ENCODE data around the gene AGAP3.

AGAP3 gene

DNA sequence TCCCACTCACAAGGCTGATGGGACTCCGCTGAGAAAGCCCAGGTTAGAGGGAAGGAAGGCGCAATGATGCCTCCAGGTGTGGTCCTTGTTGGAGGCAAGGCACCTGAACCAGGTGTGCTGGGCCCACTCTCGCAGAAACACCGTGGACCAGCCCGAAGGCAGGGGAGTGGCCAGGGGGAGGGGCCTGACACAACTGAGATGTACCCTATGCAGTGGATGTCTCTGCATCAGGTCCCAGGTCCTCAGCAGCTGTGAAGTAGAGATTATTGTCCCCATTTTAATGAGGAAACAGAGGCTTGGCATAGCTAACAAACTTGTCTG, 49.2 kb downstream of the AGAP3 start:
- no peak for DNase-seq (ENCODE audit: low read depth in 2 of 2)

DNA sequence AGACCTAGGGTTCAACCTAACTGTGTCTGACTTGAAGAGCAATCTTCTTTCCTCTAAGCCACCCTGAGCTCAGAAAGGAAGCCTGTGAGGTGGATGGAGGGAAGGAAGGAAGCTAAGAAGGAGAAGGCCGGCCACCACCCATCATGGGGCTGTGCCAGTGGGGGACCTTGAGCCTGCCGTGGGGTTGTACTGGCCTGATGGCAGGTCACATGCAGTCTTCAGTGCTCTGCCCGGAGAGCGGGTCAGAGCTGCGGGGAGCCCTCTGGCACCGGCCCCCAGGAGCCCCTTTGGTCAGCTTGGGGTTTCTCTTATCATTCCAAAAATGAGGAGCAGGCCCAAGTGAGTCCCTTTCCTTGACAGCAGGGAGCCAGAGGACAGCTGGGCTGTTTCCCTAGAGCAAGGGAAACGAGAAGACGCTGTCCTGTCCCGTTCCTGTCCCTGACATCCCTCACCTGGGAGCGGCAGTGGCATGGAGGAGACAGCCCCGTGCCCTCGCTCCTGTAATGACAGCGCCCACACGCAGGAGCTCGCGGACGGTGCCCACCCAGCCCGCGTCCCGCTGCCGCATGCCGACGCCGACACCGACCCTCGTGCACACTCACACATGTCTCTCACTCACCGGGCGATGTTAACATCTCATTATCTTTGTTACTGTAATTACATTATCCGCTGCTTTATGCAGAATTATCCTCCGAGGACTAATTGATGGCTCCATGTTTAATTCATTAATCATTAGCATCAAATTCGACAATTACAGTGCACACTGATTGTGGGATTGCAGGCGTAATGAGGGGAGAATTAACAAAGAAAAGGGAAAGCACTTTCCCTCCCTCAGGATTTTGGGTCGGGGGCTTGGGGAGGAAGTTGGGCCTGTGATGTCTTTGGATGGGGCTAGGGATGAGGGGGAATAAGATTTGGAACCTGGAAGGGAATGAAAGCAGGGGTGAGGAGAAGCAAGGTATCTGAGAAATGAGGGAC, 49.9 kb downstream of the AGAP3 start:
- DNase-seq (ENCODE audit: low read depth in 2 of 2) = no peak

DNA sequence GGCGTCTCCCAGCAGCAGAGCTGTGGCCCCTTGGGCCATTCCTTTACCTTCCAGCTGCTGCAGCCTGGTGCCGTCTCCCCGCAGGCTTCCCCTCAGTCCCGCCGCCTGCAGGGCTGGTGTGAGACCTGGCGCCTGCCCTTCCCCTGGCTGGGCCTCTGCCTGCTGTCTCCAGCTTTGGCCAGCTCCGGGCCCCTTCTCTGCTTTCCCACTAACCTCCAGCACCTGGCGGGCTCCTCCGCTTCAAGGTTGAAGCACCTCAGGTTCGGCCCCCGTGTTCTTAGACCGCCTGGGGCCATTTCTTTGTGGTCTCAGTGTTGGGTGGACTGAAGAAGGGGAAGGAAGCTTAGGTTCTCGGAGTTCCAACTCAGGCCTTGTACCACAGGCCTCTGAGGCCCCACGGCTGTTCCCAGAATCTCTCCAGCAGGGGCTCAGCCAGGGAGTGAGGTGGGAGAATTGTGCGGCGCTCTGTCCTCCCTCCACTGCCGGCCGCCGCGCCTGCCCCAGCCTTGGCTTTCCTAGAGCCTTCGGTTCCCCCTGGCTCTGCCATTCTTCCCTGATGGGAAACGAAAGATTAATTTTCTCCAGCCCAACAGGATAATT, 50.9 kb downstream of the AGAP3 start:
- DNase-seq (ENCODE audit: low read depth in 2 of 2) = no peak

DNA sequence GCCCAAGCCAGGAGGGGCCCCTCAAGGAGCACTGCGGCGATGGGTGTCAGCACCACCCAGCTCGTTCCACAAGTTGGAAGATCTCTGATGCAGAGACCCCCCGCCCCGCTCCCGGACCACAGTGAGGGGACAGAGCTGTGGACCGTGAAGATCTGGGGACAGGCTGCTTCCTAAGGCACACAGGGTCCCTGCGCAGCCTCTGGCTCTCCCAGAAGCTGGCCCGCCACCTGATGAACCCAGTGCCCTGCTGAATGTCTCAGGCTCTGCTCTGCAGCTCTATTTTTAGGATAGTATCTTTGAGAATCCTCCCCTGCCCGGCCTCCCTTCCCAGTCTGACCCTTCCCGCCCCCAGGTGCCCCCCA, 51.5 kb downstream of the AGAP3 start:
- DNase-seq (ENCODE audit: low read depth in 2 of 2) = no peak

DNA sequence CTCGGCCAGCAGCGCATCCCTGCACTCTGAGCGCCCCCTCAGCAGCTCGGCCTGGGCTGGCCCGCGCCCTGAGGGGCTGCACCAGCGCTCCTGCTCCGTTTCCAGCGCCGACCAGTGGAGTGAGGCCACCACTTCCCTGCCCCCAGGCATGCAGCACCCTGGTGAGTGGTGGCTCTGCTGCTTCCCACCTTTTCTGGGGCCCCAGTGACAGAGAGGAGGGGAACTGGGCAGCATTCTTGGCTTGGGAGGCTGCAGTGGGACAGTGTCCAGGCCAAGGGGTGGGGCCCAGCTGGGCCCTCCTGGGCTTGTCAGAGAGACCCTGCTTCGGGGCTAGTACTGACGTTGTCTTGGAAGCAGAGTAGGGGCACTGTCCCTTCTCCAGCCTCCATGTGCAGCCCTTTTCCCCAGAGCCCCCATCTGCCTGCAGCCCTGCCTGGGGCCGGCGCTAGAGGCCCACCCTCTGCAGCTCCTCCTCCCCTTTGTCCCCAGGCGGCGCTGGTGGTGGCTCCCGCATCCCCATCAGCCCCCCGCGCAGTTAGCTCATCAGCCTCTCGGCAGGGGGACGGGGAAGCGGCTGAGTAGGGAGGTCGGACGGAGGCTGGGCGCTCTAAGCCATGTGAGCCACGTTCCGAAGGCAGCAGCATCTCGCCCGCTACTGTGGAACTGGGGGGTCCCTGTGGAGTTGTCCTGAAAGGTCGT, 52.0 kb downstream of the AGAP3 start:
- DNase-seq (ENCODE audit: low read depth in 2 of 2) = no peak

DNA sequence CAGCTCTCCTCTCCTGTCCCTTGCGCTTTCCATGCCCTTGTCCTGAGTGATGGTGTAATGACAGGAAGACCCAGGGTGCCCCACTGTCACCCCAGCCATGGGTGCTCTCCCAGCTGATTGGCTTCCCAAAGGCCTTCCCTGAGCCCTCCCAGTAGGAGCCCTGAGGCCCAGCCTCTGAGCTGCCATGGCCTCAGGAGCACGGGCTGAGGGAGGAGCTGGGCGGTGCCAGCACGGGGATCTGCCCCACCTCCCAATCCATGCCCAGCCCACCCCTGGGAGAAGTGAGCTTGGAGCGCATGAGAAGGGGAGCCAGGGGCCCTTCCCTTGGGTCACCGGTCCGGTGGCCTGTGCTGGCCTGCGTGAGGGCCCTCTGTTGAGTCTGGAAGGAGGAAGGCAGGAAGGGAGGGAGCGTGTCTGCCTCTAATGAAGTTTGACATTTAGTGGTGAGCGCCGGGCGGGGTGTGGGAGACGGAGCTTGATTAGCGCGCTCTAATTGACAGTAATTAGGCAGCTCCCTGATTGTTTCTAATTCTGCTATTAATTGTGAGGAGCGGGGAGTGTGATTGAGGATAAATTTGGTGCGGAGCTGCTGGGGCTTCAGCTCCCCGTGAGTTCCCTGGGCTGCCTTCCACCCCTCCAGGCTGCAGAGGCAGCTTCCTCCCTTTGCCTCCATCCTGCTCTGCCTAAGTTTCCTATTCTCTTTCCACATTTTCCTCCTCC, 53.0 kb downstream of the AGAP3 start:
- no peak for DNase-seq (ENCODE audit: low read depth in 2 of 2)

DNA sequence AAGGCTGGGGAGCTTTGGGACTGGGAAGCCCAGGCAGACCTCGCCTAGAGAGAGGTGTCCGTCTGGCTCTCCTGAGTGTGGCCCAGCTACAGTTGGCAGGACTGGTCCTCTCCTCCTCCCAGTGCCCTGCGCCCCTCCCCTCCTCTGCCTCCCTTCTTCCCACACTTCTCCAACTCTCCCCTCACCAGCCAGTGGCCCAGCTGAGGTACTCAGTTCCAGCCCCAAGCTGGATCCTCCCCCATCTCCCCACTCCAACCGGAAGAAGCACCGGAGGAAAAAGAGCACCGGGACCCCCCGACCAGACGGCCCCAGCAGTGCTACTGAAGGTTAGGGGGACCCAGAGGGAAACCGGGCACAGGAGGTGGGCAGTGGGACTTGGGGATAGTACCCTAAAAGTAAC, 53.5 kb downstream of the AGAP3 start:
- no peak for DNase-seq (ENCODE audit: low read depth in 2 of 2)

DNA sequence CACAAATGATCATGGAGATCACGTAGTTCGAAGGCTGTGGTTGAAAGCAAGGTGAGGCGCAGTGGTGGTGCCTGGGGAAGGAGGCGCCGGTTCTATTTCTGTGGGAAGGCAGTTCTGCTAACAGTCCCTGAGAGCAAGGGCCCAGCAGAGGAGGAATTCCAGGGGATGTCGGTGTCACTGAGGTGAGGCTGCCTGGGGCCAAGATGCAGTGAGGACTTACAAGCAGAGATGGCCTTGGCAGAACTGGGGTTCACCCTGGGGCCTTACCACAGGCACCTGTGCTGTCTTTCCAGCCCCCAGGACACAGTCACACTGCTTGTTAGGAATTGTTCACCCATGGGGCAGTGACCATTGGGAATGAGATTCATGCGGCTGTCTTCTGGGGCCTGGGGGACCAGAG, 54.6 kb downstream of the AGAP3 start:
- no peak for DNase-seq (ENCODE audit: low read depth in 2 of 2)

DNA sequence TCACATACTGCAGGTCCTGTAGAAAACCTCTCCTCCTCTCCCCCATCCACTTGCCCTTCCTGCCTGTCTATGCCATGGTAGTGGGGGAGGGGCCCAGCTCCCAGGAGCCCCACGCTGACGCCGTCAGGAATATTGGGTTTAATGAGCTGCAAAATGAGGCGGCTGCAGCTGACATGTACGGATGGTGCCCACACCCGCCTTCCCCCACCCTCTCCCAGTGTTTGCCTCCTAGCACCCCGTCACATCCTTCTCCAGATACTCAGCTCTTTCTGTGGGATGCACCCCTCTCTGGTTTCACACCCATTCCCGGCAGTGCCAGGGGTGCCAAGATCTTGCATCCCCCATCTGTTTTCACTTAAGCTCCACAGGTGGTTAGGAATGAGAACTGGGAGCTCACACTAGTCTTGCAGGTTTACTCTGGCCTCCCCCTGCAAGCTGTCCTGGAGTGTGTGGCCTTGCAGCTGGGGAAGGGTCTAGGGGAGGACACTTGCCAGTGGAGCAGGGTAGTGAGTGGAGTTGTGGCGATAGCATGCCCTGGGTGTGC, 55.1 kb downstream of the AGAP3 start:
- DNase-seq (ENCODE audit: low read depth in 2 of 2) = no peak

DNA sequence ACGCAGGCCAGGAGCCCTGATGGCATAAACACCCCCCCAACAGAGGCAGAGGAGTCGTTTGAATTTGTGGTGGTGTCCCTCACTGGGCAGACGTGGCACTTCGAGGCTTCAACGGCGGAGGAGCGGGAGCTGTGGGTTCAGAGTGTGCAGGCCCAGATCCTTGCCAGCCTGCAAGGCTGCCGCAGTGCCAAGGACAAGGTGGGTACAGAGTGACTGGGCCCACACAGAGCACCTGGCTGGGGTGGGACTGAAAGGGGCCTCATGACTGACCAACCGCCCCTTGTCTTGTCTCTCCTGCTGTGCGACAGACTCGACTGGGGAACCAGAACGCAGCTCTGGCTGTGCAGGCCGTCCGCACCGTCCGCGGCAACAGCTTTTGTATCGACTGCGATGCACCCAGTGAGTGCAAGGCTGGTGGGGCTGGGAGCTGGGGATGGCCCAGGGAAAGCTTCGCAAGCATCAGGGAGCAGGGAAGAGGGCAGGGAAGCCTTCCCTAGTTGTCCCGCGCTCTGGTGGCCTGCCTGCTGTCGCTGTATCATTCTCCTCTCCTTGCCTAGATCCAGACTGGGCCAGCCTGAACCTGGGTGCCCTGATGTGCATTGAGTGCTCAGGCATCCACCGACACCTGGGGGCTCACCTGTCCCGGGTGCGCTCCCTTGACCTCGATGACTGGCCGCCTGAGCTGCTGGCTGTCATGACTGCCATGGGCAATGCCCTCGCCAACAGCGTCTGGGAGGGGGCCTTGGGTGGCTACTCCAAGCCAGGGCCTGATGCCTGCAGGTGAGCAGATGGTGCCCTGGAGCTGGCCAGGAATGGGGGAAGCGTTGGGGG, 55.8 kb downstream of the AGAP3 start:
- no peak for DNase-seq (ENCODE audit: low read depth in 2 of 2)

DNA sequence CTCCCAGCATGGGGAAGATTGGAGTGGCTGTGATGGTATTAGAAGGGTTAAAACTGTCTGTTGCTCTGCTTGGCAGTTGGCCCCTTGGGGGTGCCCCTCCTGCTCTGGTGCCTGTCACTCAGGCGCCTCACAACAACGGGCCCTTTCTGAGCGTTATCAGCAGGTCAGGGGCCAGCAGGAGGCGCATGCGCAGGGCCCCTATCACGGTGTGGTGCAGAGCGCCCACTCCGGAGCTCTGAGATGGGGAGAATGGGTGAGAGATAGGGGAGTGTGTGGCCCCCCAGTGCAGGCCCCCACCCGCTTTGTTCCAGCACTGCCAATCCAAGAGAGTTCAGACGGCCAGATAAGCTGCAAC, 56.4 kb downstream of the AGAP3 start:
- no peak for DNase-seq (ENCODE audit: low read depth in 2 of 2)

DNA sequence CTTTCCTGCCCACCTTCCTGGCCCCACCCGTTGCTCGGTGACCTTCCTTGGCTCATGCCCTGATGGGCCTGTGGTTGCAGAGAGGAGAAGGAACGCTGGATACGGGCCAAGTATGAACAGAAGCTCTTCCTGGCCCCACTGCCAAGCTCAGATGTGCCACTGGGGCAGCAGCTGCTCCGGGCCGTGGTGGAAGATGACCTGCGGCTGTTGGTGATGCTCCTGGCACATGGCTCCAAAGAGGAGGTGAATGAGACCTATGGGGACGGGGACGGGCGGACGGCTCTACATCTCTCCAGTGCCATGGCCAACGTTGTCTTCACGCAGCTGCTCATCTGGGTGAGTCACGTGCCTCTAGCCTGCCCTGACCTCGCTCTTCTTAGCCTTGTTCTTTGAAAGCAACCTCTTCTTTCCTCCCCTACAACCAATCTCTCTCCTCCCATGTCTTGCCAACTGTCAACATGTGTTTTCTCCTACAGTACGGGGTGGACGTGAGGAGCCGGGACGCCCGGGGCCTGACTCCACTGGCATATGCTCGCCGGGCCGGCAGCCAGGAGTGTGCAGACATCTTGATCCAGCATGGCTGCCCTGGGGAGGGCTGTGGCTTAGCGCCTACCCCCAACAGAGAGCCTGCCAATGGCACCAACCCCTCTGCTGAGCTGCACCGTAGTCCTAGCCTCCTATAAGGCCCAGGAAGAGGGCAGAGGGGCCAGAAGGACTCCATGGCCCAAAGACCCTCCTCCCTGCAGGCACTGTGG, 57.2 kb downstream of the AGAP3 start:
- no peak for DNase-seq (ENCODE audit: low read depth in 2 of 2)

DNA sequence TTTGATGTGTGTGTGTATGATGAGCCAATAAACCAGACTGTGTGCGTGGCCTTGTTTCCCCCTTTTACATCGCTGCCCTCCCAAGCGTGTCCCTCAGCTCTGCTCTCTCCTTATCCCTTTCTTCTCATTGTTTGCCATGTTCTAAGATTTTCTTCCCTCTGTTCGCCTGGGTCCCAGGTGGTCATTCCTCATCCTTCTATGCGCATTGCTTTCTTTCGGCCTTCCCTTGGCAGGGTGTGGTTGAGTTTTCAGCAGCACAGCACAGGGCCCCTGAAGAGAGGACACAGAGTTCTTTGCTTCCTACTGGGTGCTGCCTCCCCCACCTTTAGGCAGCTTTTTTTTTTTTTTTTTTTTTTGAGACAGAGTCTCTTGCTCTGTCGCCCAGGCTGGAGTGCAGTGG, 58.1 kb downstream of the AGAP3 start:
- DNase-seq (ENCODE audit: low read depth in 2 of 2) = no peak

DNA sequence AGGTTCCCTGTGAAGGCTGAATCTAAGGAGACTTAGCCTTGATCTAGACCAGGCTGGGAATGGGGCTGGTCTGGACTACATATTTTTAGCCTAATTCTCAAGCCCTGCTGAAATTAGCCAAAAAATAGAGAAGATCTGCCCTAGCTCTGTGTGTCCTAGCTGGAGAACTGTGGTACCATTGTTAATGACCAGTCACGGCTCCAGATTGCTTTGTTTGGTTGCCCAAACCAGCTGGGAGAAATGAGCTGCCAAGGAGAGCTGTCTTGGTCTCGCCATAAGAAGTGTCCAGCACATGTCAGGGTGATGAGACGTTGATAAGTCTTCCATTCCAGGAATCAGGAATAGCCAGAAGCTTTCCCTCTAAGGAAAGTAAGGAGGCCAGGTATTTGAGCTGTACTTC, 60.5 kb downstream of the AGAP3 start:
- no peak for DNase-seq (ENCODE audit: low read depth in 2 of 2)

DNA sequence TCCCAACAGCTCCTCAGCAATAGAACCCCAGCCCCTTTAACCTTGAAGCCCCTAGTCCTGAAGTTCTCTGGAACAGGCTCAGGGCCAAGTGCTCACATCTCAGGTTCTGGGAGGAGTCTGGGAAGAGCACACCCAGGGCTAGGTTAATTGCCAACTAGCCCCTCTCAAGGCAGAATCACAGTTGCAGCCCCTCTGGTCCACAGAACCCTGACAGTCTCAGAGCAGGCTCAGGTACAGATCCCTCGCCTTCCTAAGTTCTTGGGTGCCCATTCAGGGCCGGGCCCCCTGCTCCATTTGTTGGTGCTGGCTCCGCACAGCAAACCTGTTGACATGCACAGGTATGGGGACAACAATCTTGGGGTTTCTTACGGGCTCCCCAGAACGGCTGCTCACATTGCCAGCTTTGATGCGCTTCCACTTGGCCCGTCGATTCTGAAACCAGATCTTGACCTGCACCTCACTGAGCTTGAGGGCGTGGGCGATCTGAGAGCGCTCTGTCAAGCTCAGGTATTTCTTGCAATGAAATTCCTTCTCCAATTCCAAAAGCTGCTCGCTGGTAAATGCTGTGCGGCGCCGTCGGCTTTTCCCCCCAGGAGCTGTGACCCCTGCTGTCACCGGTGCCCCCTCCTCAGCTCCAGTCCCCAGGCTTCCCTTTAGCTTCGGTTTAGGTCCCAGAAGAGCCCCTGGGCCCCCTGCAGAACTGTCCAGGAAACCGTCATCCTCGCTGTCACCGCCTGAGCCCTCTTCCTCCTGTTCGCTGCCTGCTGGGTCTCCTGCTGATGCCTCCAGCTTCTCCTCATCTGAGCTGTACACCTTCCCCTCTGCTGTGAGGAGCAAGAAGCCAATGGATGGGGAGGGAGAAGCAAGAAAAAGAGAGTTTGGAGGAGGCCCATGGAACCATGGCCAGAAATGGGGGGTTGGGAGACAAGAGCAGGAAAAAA, 62.3 kb downstream of the AGAP3 start:
- no peak for DNase-seq (ENCODE audit: low read depth in 2 of 2)

DNA sequence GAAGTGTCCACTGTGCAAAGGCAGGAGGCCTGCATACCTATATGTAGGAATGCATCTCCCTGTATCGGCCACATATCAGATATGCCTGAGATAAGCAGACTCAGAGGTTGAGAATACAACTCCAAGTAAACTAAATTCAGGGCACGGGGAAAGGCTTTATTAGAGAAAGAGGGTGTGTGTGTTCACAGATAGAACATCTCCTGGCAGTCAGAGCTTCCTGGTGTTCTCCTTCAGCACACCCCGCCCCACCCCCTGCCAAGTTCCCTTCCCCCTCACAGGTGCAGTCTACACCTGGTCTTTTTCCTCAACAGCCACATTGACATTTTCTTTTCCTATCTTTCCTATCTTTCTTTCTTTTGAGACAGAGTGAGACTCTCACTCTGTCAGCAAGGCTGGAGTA, 64.1 kb downstream of the AGAP3 start:
- no peak for DNase-seq (ENCODE audit: low read depth in 2 of 2)

DNA sequence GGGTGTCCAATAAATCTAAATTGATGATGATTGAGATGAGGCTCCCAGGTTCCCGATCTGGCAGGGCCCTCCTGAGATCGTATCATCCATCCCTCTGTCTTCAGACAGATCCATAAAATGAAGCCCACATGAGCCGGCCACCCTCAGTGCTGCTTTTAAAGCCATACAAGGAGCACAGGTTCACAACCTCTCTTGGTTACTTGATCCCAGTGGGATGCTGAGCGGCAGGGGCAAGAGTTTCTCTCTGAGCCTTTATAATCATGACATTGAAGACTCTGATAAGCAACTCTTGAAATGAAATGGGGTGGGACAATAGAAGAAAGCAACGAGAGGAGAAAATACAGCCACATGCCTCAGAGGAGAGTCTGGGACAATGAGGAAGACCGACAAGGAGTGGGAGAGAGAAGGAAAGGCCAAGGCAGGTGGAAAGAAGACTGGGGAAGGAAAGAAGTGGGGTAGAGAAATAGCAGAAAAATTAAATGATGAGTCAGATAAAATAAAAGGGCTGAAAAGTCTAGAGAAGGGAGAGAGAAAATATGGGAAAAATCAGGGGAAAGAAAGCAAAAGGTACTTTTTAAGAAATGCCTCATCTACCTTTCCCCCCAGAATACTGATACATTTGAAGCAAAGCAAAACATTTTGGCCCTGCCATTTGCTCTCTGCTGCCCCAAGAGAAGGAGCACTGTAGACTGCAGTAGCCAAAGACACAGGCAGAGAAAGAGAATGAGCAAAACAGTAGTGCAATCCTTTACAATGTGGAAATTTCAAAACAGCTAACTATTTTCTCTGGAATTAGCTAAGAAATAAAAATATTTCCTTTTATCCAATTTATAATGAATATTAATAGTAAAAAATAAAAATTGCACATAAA, 66.6 kb downstream of the AGAP3 start:
- DNase-seq (ENCODE audit: low read depth in 2 of 2) = no peak

DNA sequence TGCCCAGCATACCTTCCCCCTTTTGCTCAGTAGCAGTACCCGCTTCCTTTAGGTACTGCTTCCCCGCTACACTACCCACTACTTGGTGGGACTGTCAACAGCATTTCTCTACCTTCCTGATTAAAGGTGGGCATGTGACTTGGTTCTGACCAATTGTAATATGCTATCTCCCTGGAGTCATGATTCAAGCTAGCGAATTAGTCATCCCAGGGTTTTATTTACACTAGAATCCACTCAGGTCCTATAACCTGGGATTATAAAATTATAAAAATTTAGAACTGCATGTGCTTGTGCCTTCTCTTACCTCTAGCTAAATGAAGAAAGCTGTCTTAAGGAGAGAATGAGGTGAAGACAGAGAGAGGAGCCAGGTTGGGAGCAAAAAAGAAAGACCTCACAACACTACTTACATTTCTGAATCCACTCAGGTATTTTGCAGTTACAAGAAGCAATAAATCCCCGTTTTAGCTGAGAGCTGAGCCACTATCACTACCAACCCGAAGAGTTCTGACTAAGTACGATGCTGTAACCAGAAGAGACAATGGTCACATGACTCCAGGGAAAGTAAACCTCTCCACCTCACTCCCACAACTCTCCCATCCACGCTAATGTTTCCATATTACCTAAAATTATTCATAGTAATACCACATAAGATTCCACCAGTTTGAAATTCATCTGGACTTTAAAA, 71.5 kb downstream of the AGAP3 start:
- no peak for DNase-seq (ENCODE audit: low read depth in 2 of 2)
